ENCODE data around the gene DAAM2. TPM values are rescaled to one million over a fixed set of nuclear protein-coding genes. Genes with fewer than 3 reads are reported as not detected.

The DAAM2 gene
- total RNA-seq, 4 donors from 2014 or later, result 25.9 to 84.0 (median 48.5) TPM

DNA sequence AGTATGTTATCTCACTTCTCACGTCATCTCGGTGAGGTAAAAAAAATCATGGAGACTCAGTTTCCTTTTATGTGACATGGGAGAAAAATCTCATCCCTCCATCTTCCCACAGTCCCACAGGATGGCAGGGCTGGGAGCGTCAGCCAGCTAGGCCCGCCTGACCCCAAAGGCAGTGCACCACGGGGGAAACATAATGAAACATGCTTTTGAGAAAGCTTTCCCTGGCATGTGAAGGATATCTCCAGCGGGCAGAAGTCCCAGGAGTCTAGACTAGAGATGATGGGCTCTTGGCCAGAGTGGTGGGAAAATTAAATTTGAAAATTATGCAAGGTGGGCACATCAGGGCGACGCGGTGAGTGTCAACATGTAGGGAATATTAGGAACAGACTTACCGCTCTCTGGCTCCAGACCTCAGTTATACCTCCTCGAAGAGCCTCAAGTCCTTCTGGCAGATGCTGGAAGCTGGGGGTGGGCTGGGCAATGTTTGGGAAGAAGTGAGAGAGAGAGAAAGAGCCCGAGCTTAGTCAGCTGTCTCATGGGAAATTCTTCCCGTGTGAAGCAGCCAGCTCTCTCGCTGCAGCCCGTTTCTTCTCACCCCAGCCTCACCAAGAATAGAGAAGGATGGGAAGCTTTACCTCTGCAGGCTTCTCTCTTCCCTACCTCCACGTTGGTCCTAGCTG, 89.8 kb downstream of the DAAM2 start:
- peak overlapping the region in 3 of 4 donors; percentile 25 to 45 (median 42) for H3K27ac ChIP-seq
- H3K4me1 ChIP-seq, result peaks cover 4 to 21% of the 10 kb centered on the region in 2 donors
- no peak overlapping the region for H3K4me3 ChIP-seq
- no peaks in the 10 kb centered on the region for H3K27me3 ChIP-seq
- TF ChIP-seq POLR2A (IDR thresholded peaks at IDR 0.05), result no peak
- TF ChIP-seq, protein P1, sequence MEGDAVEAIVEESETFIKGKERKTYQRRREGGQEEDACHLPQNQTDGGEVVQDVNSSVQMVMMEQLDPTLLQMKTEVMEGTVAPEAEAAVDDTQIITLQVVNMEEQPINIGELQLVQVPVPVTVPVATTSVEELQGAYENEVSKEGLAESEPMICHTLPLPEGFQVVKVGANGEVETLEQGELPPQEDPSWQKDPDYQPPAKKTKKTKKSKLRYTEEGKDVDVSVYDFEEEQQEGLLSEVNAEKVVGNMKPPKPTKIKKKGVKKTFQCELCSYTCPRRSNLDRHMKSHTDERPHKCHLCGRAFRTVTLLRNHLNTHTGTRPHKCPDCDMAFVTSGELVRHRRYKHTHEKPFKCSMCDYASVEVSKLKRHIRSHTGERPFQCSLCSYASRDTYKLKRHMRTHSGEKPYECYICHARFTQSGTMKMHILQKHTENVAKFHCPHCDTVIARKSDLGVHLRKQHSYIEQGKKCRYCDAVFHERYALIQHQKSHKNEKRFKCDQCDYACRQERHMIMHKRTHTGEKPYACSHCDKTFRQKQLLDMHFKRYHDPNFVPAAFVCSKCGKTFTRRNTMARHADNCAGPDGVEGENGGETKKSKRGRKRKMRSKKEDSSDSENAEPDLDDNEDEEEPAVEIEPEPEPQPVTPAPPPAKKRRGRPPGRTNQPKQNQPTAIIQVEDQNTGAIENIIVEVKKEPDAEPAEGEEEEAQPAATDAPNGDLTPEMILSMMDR (IDR thresholded peaks at IDR 0.05 in 4 of 5, conservative IDR thresholded peaks at IDR 0.05 in 1 of 5), result no peak
- DNase-seq (no peak), ATAC-seq (no peak)
- H3K36me3 ChIP-seq, result peaks cover 0 to 18% of the 10 kb centered on the region in 2 donors
- H3K9me3 ChIP-seq, result no peaks in the 10 kb centered on the region
- intact Hi-C loops (cut with DNase I; ENCODE audit: low total_unique reads), result no loop called here
- in situ Hi-C loops (cut with MboI; ENCODE audit: low sequenced_read_pairs in 4 of 4), result loop anchor here (25.0 kb wide), 1 partner anchor 520 kb away; no protein-coding TSS in a partner anchor

DNA sequence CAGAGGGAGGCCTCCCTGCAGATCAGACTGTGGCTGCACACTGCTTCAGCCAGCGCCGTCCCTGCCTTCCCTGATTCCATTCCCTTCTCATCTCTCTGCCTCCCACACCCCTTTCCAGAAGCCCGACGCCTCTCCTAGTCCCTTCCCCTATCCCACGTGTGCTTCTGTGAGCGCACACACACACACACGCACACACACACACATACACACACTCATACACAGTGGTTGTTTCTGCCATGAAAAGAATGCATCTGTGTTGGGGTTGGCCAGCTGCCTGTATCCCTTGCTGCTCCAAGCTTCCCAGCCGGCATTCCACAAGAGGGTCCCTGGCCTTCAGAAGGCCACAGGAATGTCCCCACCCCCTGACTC, 90.3 kb downstream of the DAAM2 start:
- no peak for DNase-seq
- H3K4me1 ChIP-seq, result peaks cover 6 to 27% of the 10 kb centered on the region in 2 donors
- TF ChIP-seq, protein P1 (IDR thresholded peaks at IDR 0.05 in 4 of 5, conservative IDR thresholded peaks at IDR 0.05 in 1 of 5), result no peak
- no peak for TF ChIP-seq POLR2A (IDR thresholded peaks at IDR 0.05)
- H3K9me3 ChIP-seq, result no peaks in the 10 kb centered on the region
- H3K36me3 ChIP-seq, result peaks cover 0 to 13% of the 10 kb centered on the region in 2 donors
- H3K27ac ChIP-seq, result peak overlapping the region in 2 of 4 donors; percentile 0 to 45
- in situ Hi-C loops (cut with MboI; ENCODE audit: low sequenced_read_pairs in 4 of 4), result loop anchor here (25.0 kb wide), 1 partner anchor 520 kb away; no protein-coding TSS in a partner anchor
- no peak for ATAC-seq
- H3K4me3 ChIP-seq, result no peak overlapping the region
- H3K27me3 ChIP-seq, result no peaks in the 10 kb centered on the region
- intact Hi-C loops (cut with DNase I; ENCODE audit: low total_unique reads), result no loop called here

DNA sequence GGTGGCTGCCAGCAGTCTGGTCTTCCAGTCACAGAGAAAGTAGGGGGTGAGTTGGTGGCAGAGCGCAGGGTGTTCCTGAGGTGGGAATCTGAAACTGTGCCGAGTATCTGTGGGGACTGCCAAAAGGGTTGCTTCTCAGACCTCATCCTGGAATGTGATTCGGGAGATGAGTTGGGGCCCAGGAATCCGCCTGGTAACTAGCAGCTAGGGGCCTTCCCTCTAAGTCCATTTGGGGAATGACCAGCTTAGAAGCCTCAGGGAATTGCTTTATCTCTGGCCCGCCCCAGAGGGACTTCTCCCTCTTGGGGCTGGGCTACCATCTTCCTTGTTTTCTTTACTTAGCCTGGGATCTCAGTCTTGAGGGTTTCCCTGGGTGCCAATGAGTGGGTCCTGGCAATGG, 92.5 kb downstream of the DAAM2 start:
- Histone ChIP-seq H3K4me3 (no peak overlapping the region), H3K27me3 (no peaks in the 10 kb centered on the region), H3K9me3 (no peaks in the 10 kb centered on the region), H3K36me3 (no peaks in the 10 kb centered on the region), H3K4me1 (peaks cover 17 to 38% of the 10 kb centered on the region in 2 donors), H3K27ac (peak overlapping the region; percentile 7 to 35 (median 20))
- ATAC-seq (no peak), DNase-seq (no peak)
- in situ Hi-C loops (cut with MboI; ENCODE audit: low sequenced_read_pairs in 4 of 4), result loop anchor here (25.0 kb wide), 1 partner anchor 522 kb away; no protein-coding TSS in a partner anchor
- TF ChIP-seq, protein P1 (IDR thresholded peaks at IDR 0.05 in 4 of 5, conservative IDR thresholded peaks at IDR 0.05 in 1 of 5), result no peak
- no peak for TF ChIP-seq POLR2A (IDR thresholded peaks at IDR 0.05)
- intact Hi-C loops (cut with DNase I; ENCODE audit: low total_unique reads), result no loop called here

DNA sequence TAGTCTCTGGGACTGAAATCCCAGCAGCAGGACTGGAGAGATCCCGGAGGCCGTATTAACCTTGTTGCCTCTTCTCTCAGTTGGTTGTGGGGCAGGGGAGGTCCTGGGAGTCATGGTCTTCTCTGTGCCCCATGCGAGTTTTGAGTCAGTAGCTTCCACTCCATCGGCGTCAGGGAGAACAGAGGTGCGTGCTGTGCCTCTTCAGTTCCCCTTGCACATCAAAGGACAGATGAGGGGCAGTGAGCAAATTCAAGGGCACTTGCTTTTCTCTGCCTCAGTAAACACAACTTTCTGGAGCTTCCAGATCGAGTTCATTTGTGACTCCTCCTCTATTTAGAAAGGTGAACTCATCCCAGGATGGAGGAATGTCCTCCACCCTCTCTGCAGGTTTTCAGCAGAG, 93.5 kb downstream of the DAAM2 start:
- Histone ChIP-seq H3K9me3 (no peaks in the 10 kb centered on the region), H3K4me3 (no peak overlapping the region), H3K27me3 (no peaks in the 10 kb centered on the region), H3K27ac (peak overlapping the region in 2 of 4 donors; percentile 52 to 66), H3K36me3 (no peaks in the 10 kb centered on the region), H3K4me1 (peaks cover 17 to 30% of the 10 kb centered on the region in 2 donors)
- ATAC-seq, result no peak
- in situ Hi-C loops (cut with MboI; ENCODE audit: low sequenced_read_pairs in 4 of 4) (loop anchor here (25.0 kb wide), 1 partner anchor 523 kb away; no protein-coding TSS in a partner anchor), intact Hi-C loops (cut with DNase I; ENCODE audit: low total_unique reads) (no loop called here)
- TF ChIP-seq, protein P1 (IDR thresholded peaks at IDR 0.05 in 4 of 5, conservative IDR thresholded peaks at IDR 0.05 in 1 of 5), result no peak
- TF ChIP-seq POLR2A (IDR thresholded peaks at IDR 0.05), result no peak
- no peak for DNase-seq

Measured in gastrocnemius medialis (tissue), 4 donors.